Hepatic stellate cell (primary cell): ENCODE results near the gene TMEM242.

Experiments used
- DNase-seq: peaks from one replicate; pipeline ENCODE4 v3.0.0; 2011; ENCODE audit warnings: low spot score

The TMEM242 gene

GRCh38 chr6:157246771-157247484, 76.4 kb downstream of the TMEM242 start:
- DNase-seq = no peak

- DNase-seq = no peak
Observed at GRCh38 chr6:157246048-157246630, 77.2 kb downstream of the TMEM242 start.

GRCh38 chr6:157245436-157245835, 77.9 kb downstream of the TMEM242 start:
- no peak for DNase-seq

GRCh38 chr6:157244780-157245179, 78.5 kb downstream of the TMEM242 start:
- DNase-seq = no peak

- DNase-seq = peak; percentile 74
Observed at GRCh38 chr6:157244175-157244574, 79.1 kb downstream of the TMEM242 start.

GRCh38 chr6:157242791-157243190, 80.5 kb downstream of the TMEM242 start:
- no peak for DNase-seq

- no peak for DNase-seq
Observed at GRCh38 chr6:157240960-157241311, 82.4 kb downstream of the TMEM242 start.

- DNase-seq = no peak
Observed at GRCh38 chr6:157240059-157240959, 83.0 kb downstream of the TMEM242 start.

GRCh38 chr6:157239671-157240058, 83.7 kb downstream of the TMEM242 start:
- DNase-seq = no peak
